Thyroid gland (tissue), 4 donors: Measurements from ENCODE around the gene IRX4. TPM values are rescaled to one million over a fixed set of nuclear protein-coding genes. Genes with fewer than 3 reads are reported as not detected.

Source experiments
- DNase-seq, 2 donors: peaks; one replicate each; pipeline ENCODE4 v3.0.0-alpha.2; 2019
- H3K27ac ChIP-seq, 3 donors: fragments of 200-600 bp; sonication (generic); 1 replicate in 2 of 3; 2 replicates in 1 of 3; pipeline ENCODE4 v1.5.1; 2016 to 2019; ENCODE audit warnings: mild to moderate bottlenecking in 1 of 3, moderate library complexity in 1 of 3
- H3K27me3 ChIP-seq: fragments of 200-600 bp; sonication (generic); one replicate; pipeline ENCODE4 v1.5.1; 2019
- H3K36me3 ChIP-seq, 2 donors: fragments of 200-600 bp; sonication (generic); one replicate each; pipeline ENCODE4 v1.5.1; 2016 to 2019
- H3K4me1 ChIP-seq, 2 donors: fragments of 200-600 bp; sonication (generic); one replicate each; pipeline ENCODE4 v1.5.1; 2017 to 2019
- H3K4me3 ChIP-seq, 3 donors: fragments of 200-600 bp; sonication (generic); replicated peaks in 1 of 3; 1 replicate in 2 of 3; 2 replicates in 1 of 3; pipeline ENCODE4 v1.5.1; 2016; ENCODE audit warnings: mild to moderate bottlenecking in 1 of 3
- H3K9me3 ChIP-seq: fragments of 200-600 bp; sonication (generic); one replicate; pipeline ENCODE4 v1.5.1; 2017
- POLR2A ChIP-seq, 2 donors: fragments of 450-650 bp; IDR thresholded peaks; one replicate each; pipeline ENCODE4 v1.6.1; 2017; ENCODE audit warnings: antibody characterized with exemption in 2 of 2, mild to moderate bottlenecking in 2 of 2, moderate library complexity in 1 of 2
- WGBS, 2 donors: methylation state at CpG; one replicate each; pipeline ENCODE4 v1.1.5; 2017; 5-methylcytosine and 5-hydroxymethylcytosine counted together
- intact Hi-C: fragments of 100-400 bp; cut with DNase I; formaldehyde crosslinking; loops from one replicate; pipeline ENCODE4 v1.15.1; 2023
- total RNA-seq, 4 donors: library from RNA; depleted of rRNA; stranded (reverse); fragments of >200 nt; gene quantifications; one replicate each; pipeline ENCODE4 v1.2.3, GENCODE V29; 2016
- TF ChIP-seq, protein P1 (sequence below), 6 experiments: fragments of 200-600 bp in 3 of 6; fragments of 450-650 bp in 3 of 6; sonication (generic) in 3 of 6; IDR thresholded peaks; one replicate each; pipeline ENCODE4 v1.5.1; 2016 to 2019; ENCODE audit warnings: antibody characterized with exemption in 6 of 6, mild to moderate bottlenecking in 2 of 6, inconsistent platforms in 1 of 6, moderate library complexity in 1 of 6

IRX4 gene
- total RNA-seq, 4 donors from 2014 or later, result not detected

GRCh38 chr5:1834022-1834551 lies 48.6 kb downstream of the IRX4 start:
- H3K27me3 ChIP-seq, result no peaks in the 10 kb centered on the region
- no peak for TF ChIP-seq POLR2A (IDR thresholded peaks at IDR 0.05)
- TF ChIP-seq, protein P1, sequence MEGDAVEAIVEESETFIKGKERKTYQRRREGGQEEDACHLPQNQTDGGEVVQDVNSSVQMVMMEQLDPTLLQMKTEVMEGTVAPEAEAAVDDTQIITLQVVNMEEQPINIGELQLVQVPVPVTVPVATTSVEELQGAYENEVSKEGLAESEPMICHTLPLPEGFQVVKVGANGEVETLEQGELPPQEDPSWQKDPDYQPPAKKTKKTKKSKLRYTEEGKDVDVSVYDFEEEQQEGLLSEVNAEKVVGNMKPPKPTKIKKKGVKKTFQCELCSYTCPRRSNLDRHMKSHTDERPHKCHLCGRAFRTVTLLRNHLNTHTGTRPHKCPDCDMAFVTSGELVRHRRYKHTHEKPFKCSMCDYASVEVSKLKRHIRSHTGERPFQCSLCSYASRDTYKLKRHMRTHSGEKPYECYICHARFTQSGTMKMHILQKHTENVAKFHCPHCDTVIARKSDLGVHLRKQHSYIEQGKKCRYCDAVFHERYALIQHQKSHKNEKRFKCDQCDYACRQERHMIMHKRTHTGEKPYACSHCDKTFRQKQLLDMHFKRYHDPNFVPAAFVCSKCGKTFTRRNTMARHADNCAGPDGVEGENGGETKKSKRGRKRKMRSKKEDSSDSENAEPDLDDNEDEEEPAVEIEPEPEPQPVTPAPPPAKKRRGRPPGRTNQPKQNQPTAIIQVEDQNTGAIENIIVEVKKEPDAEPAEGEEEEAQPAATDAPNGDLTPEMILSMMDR (IDR thresholded peaks at IDR 0.05), result no peak
- no peak overlapping the region for H3K4me3 ChIP-seq
- intact Hi-C loops, result no loop called here
- H3K27ac ChIP-seq, result no peak overlapping the region
- no peaks in the 10 kb centered on the region for H3K4me1 ChIP-seq
- no peak for DNase-seq
- no peaks in the 10 kb centered on the region for H3K9me3 ChIP-seq
- H3K36me3 ChIP-seq, result no peaks in the 10 kb centered on the region
- WGBS, 2 donors, result 72 to 77% methylated on average over 18 to 22 of the region's 22 CpGs

- Histone ChIP-seq H3K4me3 (no peak overlapping the region), H3K27ac (no peak overlapping the region), H3K9me3 (no peaks in the 10 kb centered on the region), H3K4me1 (no peaks in the 10 kb centered on the region), H3K27me3 (no peaks in the 10 kb centered on the region), H3K36me3 (no peaks in the 10 kb centered on the region)
- DNase-seq, result no peak
- WGBS, 2 donors, result 89 to 90% methylated on average over 10 to 15 of the region's 16 CpGs
- TF ChIP-seq POLR2A (IDR thresholded peaks at IDR 0.05), result no peak
- TF ChIP-seq, protein P1 (IDR thresholded peaks at IDR 0.05), result no peak
- intact Hi-C loops, result no loop called here
Observed at GRCh38 chr5:1833264-1834021, 49.3 kb downstream of the IRX4 start.

DNA sequence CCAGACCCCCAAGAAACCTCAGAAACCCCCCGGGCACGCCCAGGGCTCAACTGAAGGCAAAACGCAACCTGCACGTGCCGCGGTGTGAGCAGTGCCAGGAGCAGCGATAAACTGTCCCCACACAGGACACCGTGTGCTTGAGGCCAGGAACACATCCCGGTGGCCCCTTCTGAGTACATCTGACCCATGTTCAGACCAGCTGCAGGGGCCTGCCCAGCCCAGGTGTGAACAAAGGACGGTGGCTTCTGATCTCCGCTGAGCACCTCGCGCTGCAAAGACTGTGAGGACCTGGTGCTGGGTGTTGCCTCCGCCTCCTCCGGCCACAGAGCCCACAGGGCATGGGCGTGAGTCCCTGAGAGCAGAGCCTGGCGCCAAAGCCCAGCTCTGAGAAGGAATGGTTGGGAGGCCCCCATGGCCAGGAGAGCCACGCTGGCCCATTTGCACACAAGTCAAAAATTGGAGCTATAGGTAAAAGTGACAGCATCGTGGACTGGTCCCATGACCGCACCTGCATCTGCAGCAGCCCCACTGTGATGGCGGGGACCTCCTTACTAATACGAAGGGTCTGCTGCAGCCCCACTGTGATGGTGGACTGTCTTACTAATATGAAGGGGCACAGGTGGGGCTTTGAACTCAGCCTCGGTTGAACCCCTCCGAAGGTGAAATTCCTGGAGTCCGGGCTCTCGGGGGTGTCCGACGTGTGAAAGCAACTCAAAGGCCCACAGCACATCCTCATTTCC lies 50.0 kb downstream of the IRX4 start:
- intact Hi-C loops, result no loop called here
- Histone ChIP-seq H3K27ac (no peak overlapping the region), H3K4me1 (no peaks in the 10 kb centered on the region), H3K27me3 (no peaks in the 10 kb centered on the region), H3K9me3 (no peaks in the 10 kb centered on the region), H3K4me3 (no peak overlapping the region), H3K36me3 (no peaks in the 10 kb centered on the region)
- no peak for DNase-seq
- TF ChIP-seq, protein P1 (IDR thresholded peaks at IDR 0.05), result no peak
- 72% methylated on average over 17 to 24 of the region's 28 CpGs for WGBS, 2 donors

- H3K36me3 ChIP-seq, result no peaks in the 10 kb centered on the region
- H3K9me3 ChIP-seq, result no peaks in the 10 kb centered on the region
- no peaks in the 10 kb centered on the region for H3K27me3 ChIP-seq
- WGBS, 2 donors, result 21 to 35% methylated on average over 6 to 14 of the region's 14 CpGs
- H3K4me1 ChIP-seq, result no peaks in the 10 kb centered on the region
- TF ChIP-seq POLR2A (IDR thresholded peaks at IDR 0.05), result no peak
- TF ChIP-seq, protein P1 (IDR thresholded peaks at IDR 0.05), result no peak
- intact Hi-C loops, result no loop called here
- no peak for DNase-seq
- no peak overlapping the region for H3K27ac ChIP-seq
- no peak overlapping the region for H3K4me3 ChIP-seq
Observed at GRCh38 chr5:1831677-1832313, 50.9 kb downstream of the IRX4 start.
